Astrocyte (in vitro differentiated cells and primary cell): ENCODE measurements around the gene PGK2. TPM values are rescaled to one million over a fixed set of nuclear protein-coding genes. Genes with fewer than 3 reads are reported as not detected.

Source experiments
- total RNA-seq: library from RNA; stranded (reverse); gene quantifications from 2 replicates; pipeline ENCODE4 v1.2.1, GENCODE V29; 2021

The PGK2 gene
- total RNA-seq, 1 donor from 2014 or later, result not detected

Other genes with a start within 250 kb of the PGK2 start
- 0.55 and 4.6 TPM in 2 replicates for gene C6orf141, start 236.6 kb downstream of the PGK2 start, total RNA-seq
- gene RHAG, start 150.4 kb downstream of the PGK2 start, total RNA-seq, result not detected in 2 replicates
- not detected in 2 replicates for gene CRISP2, start 73.7 kb downstream of the PGK2 start, total RNA-seq
- gene CRISP3, start 42.9 kb downstream of the PGK2 start, total RNA-seq, result not detected in 2 replicates
- not detected in 2 replicates for gene CRISP1, start 79.2 kb upstream of the PGK2 start, total RNA-seq
- gene DEFB114, start 176.9 kb upstream of the PGK2 start, total RNA-seq, result not detected in 2 replicates
- gene DEFB113, start 182.3 kb upstream of the PGK2 start, total RNA-seq, result not detected in 2 replicates
- gene DEFB110, start 234.7 kb upstream of the PGK2 start, total RNA-seq, result not detected in 2 replicates